Suprapubic skin (tissue), 3 donors: ENCODE results near the gene KRTAP20-2.

Source experiments
- EP300 ChIP-seq: sonication (generic); formaldehyde crosslinking; IDR thresholded peaks from one replicate; pipeline ENCODE4 v1.6.1; 2017; ENCODE audit warnings: antibody characterized with exemption
- TF ChIP-seq, protein P1 (sequence below), 2 donors: fragments of 200-600 bp in 1 of 2; fragments of 450-650 bp in 1 of 2; sonication (generic) in 1 of 2; IDR thresholded peaks; one replicate each; pipeline ENCODE4 v1.5.1; 2016 to 2019; ENCODE audit warnings: antibody characterized with exemption in 2 of 2, mild to moderate bottlenecking in 1 of 2, moderate library complexity in 1 of 2

GRCh38 chr21:30642564-30642963 is 7.6 kb downstream of the KRTAP20-2 start, which contains the start of gene KRTAP20-3:
- TF ChIP-seq, protein P1, sequence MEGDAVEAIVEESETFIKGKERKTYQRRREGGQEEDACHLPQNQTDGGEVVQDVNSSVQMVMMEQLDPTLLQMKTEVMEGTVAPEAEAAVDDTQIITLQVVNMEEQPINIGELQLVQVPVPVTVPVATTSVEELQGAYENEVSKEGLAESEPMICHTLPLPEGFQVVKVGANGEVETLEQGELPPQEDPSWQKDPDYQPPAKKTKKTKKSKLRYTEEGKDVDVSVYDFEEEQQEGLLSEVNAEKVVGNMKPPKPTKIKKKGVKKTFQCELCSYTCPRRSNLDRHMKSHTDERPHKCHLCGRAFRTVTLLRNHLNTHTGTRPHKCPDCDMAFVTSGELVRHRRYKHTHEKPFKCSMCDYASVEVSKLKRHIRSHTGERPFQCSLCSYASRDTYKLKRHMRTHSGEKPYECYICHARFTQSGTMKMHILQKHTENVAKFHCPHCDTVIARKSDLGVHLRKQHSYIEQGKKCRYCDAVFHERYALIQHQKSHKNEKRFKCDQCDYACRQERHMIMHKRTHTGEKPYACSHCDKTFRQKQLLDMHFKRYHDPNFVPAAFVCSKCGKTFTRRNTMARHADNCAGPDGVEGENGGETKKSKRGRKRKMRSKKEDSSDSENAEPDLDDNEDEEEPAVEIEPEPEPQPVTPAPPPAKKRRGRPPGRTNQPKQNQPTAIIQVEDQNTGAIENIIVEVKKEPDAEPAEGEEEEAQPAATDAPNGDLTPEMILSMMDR (IDR thresholded peaks at IDR 0.05) = no peak
- no peak for TF ChIP-seq EP300
